ENCODE data around the gene RAB23. TPM values are rescaled to one million over a fixed set of nuclear protein-coding genes. Genes with fewer than 3 reads are reported as not detected.

Gene RAB23
- total RNA-seq, 6 experiments from 2014 or later, result 23.1 to 30.3 (median 28.9) TPM

GRCh38 chr6:57209030-57209429, 13.1 kb downstream of the RAB23 start:
- no peak for TF ChIP-seq CTCF (IDR thresholded peaks at IDR 0.05)
- no peak for DNase-seq
- H3K36me3 Mint-ChIP-seq (ENCODE audit: low read depth), result peaks cover 50% of the 10 kb centered on the region
- peaks cover 70% of the 10 kb centered on the region for H3K4me1 Mint-ChIP-seq (ENCODE audit: low read depth)
- no peaks in the 10 kb centered on the region for H3K9me3 Mint-ChIP-seq
- no peaks in the 10 kb centered on the region; the same call in 1 of the 2 replicates for H3K27me3 Mint-ChIP-seq (ENCODE audit: insufficient read depth)
- no peak overlapping the region for H3K27ac Mint-ChIP-seq
- no peak overlapping the region for H3K4me3 Mint-ChIP-seq

- no peak for DNase-seq
- no peak overlapping the region for H3K4me3 Mint-ChIP-seq
- H3K4me1 Mint-ChIP-seq (ENCODE audit: low read depth), result peaks cover 63% of the 10 kb centered on the region
- peaks cover 44% of the 10 kb centered on the region for H3K36me3 Mint-ChIP-seq (ENCODE audit: low read depth)
- H3K27ac Mint-ChIP-seq, result no peak overlapping the region
- no peaks in the 10 kb centered on the region; the same call in 1 of the 2 replicates for H3K27me3 Mint-ChIP-seq (ENCODE audit: insufficient read depth)
- no peak for TF ChIP-seq CTCF (IDR thresholded peaks at IDR 0.05)
- H3K9me3 Mint-ChIP-seq, result no peaks in the 10 kb centered on the region
Observed at GRCh38 chr6:57207872-57208271, 14.2 kb downstream of the RAB23 start.

- Mint-ChIP-seq H3K4me1 (ENCODE audit: low read depth) (peaks cover 64% of the 10 kb centered on the region), H3K4me3 (no peak overlapping the region), H3K9me3 (no peaks in the 10 kb centered on the region), H3K36me3 (ENCODE audit: low read depth) (peaks cover 46% of the 10 kb centered on the region), H3K27ac (peak overlapping the region; percentile 55; the same call in 1 of the 2 replicates), H3K27me3 (ENCODE audit: insufficient read depth) (no peaks in the 10 kb centered on the region; the same call in 1 of the 2 replicates)
- TF ChIP-seq CTCF (IDR thresholded peaks at IDR 0.05), result no peak
- DNase-seq, result peak; percentile 49
Observed at GRCh38 chr6:57207141-57207540, 15.0 kb downstream of the RAB23 start.

- H3K36me3 Mint-ChIP-seq (ENCODE audit: low read depth), result peaks cover 41% of the 10 kb centered on the region
- H3K27ac Mint-ChIP-seq, result peak overlapping the region; percentile 61
- peaks cover 59% of the 10 kb centered on the region for H3K4me1 Mint-ChIP-seq (ENCODE audit: low read depth)
- no peaks in the 10 kb centered on the region; the same call in 1 of the 2 replicates for H3K27me3 Mint-ChIP-seq (ENCODE audit: insufficient read depth)
- H3K9me3 Mint-ChIP-seq, result no peaks in the 10 kb centered on the region
- H3K4me3 Mint-ChIP-seq, result no peak overlapping the region
- no peak for TF ChIP-seq CTCF (IDR thresholded peaks at IDR 0.05)
- no peak for DNase-seq
Observed at GRCh38 chr6:57205550-57206328, 16.4 kb downstream of the RAB23 start.

- Mint-ChIP-seq H3K9me3 (no peaks in the 10 kb centered on the region), H3K4me1 (ENCODE audit: low read depth) (peaks cover 44% of the 10 kb centered on the region), H3K27me3 (ENCODE audit: insufficient read depth) (no peaks in the 10 kb centered on the region), H3K4me3 (no peak overlapping the region), H3K36me3 (ENCODE audit: low read depth) (peaks cover 29% of the 10 kb centered on the region), H3K27ac (peak overlapping the region; percentile 8; the same call in 1 of the 2 replicates)
- no peak for DNase-seq
- TF ChIP-seq CTCF (IDR thresholded peaks at IDR 0.05), result no peak
Observed at GRCh38 chr6:57201718-57202117, 20.4 kb downstream of the RAB23 start.
